Natural killer cell (primary cell): ENCODE measurements around the gene SOX4. TPM values are rescaled to one million over a fixed set of nuclear protein-coding genes. Genes with fewer than 3 reads are reported as not detected.

Experiments used
- ATAC-seq, 3 donors: fragments of 150-1000 bp in 2 of 3; fragments of 200-7000 bp in 1 of 3; cut with Tn5 transposase; 1 replicate in 1 of 3; 2 replicates in 2 of 3; pipeline ENCODE4 v1.10.0; 2021; ENCODE audit warnings: mild to moderate bottlenecking in 2 of 3, moderate library complexity in 2 of 3
- DNase-seq, 2 donors: peaks; one replicate each; pipeline versions ENCODE4 v3.0.0 to v3.0.0-alpha.2; 2013 to 2021; ENCODE audit warnings: mixed read lengths in 1 of 2
- H3K27ac ChIP-seq: one replicate; pipeline ENCODE4 v1.5.1; 2013; ENCODE audit warnings: mild to moderate bottlenecking, low read length
- H3K27me3 ChIP-seq: one replicate; pipeline ENCODE4 v1.6.1; 2013; ENCODE audit warnings: low read length; ENCODE audit not compliant: control insufficient read depth, insufficient read depth
- H3K36me3 ChIP-seq: one replicate; pipeline ENCODE4 v1.6.1; 2013; ENCODE audit warnings: low read length; ENCODE audit not compliant: control insufficient read depth, insufficient read depth
- H3K4me1 ChIP-seq: one replicate; pipeline ENCODE4 v1.6.1; 2013; ENCODE audit warnings: low read length; ENCODE audit not compliant: control insufficient read depth, insufficient read depth
- H3K4me3 ChIP-seq: one replicate; pipeline ENCODE4 v1.5.1; 2013; ENCODE audit warnings: low read length
- H3K9me3 ChIP-seq: one replicate; pipeline ENCODE4 v1.6.1; 2013; ENCODE audit warnings: low read length; ENCODE audit not compliant: control insufficient read depth, insufficient read depth
- H3K27ac Mint-ChIP-seq, 2 donors: one replicate each; pipeline ENCODE4 v1.8.0; 2022; ENCODE audit warnings: mild to moderate bottlenecking in 2 of 2, mixed read lengths in 2 of 2, moderate library complexity in 1 of 2
- H3K27me3 Mint-ChIP-seq, 2 donors: one replicate each; pipeline ENCODE4 v1.8.0; 2022; ENCODE audit warnings: low read depth in 2 of 2, mixed read lengths in 2 of 2
- H3K36me3 Mint-ChIP-seq: one replicate; pipeline ENCODE4 v1.8.0; 2022; ENCODE audit warnings: mixed read lengths
- H3K4me1 Mint-ChIP-seq, 2 donors: one replicate each; pipeline ENCODE4 v1.8.0; 2022; ENCODE audit warnings: mixed read lengths in 2 of 2
- H3K4me3 Mint-ChIP-seq: one replicate; pipeline ENCODE4 v1.8.0; 2022; ENCODE audit warnings: mild to moderate bottlenecking, moderate library complexity, mixed read lengths
- H3K9me3 Mint-ChIP-seq, 2 donors: one replicate each; pipeline ENCODE4 v1.8.0; 2022; ENCODE audit warnings: mixed read lengths in 2 of 2
- CTCF ChIP-seq: fragments of 200-600 bp; IDR thresholded peaks from one replicate; pipeline ENCODE4 v1.8.0; 2022; ENCODE audit warnings: antibody characterized with exemption
- WGBS: methylation state at CpG from one replicate; pipeline ENCODE4 v1.1.7; 2013; ENCODE audit warnings: missing lambda C conversion rate; ENCODE audit not compliant: insufficient coverage; 5-methylcytosine and 5-hydroxymethylcytosine counted together
- intact Hi-C: fragments of 100-400 bp; cut with micrococcal nuclease; formaldehyde crosslinking; loops from one replicate; pipeline ENCODE4 v1.14.2; 2022
- total RNA-seq, 4 donors: library from RNA; stranded (reverse); fragments of 120-200 nt in 1 of 4; gene quantifications; one replicate each; pipeline versions ENCODE4 v1.2.3 to v1.2.4, GENCODE V29; 2013 to 2022

Gene SOX4
- total RNA-seq, 3 donors from 2014 or later (not counting 1 experiment from before 2014, with no cell fraction given), result 4.4 to 7.6 (median 6.4) TPM

GRCh38 chr6:21586740-21587178, 6.8 kb upstream of the SOX4 start:
- 10% methylated on average over 15 of the region's 15 CpGs for WGBS
- Mint-ChIP-seq H3K4me3 (peak overlapping the region; percentile 32), H3K36me3 (no peaks in the 10 kb centered on the region), H3K4me1 (peaks cover 9 to 15% of the 10 kb centered on the region in 2 donors), H3K27me3 (peaks cover 28 to 29% of the 10 kb centered on the region in 2 donors), H3K27ac (no peak overlapping the region), H3K9me3 (peaks cover 0 to 3% of the 10 kb centered on the region in 2 donors)
- DNase-seq (no peak), ATAC-seq (no peak)
- Histone ChIP-seq H3K4me1 (peaks cover 22% of the 10 kb centered on the region), H3K36me3 (no peaks in the 10 kb centered on the region), H3K27ac (no peak overlapping the region), H3K4me3 (peak overlapping the region; percentile 65), H3K9me3 (no peaks in the 10 kb centered on the region), H3K27me3 (peaks cover 4% of the 10 kb centered on the region)
- no peak for TF ChIP-seq CTCF
- intact Hi-C loops, result no loop called here

- ATAC-seq, result peak; percentile 18 to 29 (median 23)
- Mint-ChIP-seq H3K36me3 (no peaks in the 10 kb centered on the region), H3K4me3 (peak overlapping the region; percentile 95), H3K27me3 (peaks cover 27 to 29% of the 10 kb centered on the region in 2 donors), H3K4me1 (peaks cover 9 to 15% of the 10 kb centered on the region in 2 donors), H3K27ac (peak overlapping the region in 1 of 2 donors; percentile 68), H3K9me3 (peaks cover 0 to 3% of the 10 kb centered on the region in 2 donors)
- Histone ChIP-seq H3K9me3 (no peaks in the 10 kb centered on the region), H3K36me3 (no peaks in the 10 kb centered on the region), H3K27ac (no peak overlapping the region), H3K4me1 (peaks cover 22% of the 10 kb centered on the region), H3K27me3 (peaks cover 5% of the 10 kb centered on the region), H3K4me3 (peak overlapping the region; percentile 65)
- TF ChIP-seq CTCF, result no peak
- DNase-seq, result peak; percentile 20 to 43
- intact Hi-C loops, result no loop called here
- under 1% methylated on average over 54 of the region's 54 CpGs for WGBS
Observed at GRCh38 chr6:21587179-21587960, 6.2 kb upstream of the SOX4 start.

GRCh38 chr6:21587961-21588480, 5.5 kb upstream of the SOX4 start:
- H3K36me3 Mint-ChIP-seq, result no peaks in the 10 kb centered on the region
- H3K36me3 ChIP-seq, result no peaks in the 10 kb centered on the region
- peaks cover 6% of the 10 kb centered on the region for H3K27me3 ChIP-seq
- no peak overlapping the region for H3K27ac ChIP-seq
- intact Hi-C loops, result no loop called here
- peak overlapping the region; percentile 65 for H3K4me3 ChIP-seq
- H3K9me3 Mint-ChIP-seq, result no peaks in the 10 kb centered on the region
- no peak for TF ChIP-seq CTCF
- H3K9me3 ChIP-seq, result no peaks in the 10 kb centered on the region
- H3K4me1 Mint-ChIP-seq, result peaks cover 9 to 15% of the 10 kb centered on the region in 2 donors
- ATAC-seq (peak; percentile 33 to 51 (median 46)), DNase-seq (peak in 1 of 2 donors; percentile 50)
- WGBS, result under 1% methylated on average over 39 of the region's 39 CpGs
- H3K27me3 Mint-ChIP-seq, result peaks cover 24 to 29% of the 10 kb centered on the region in 2 donors
- H3K27ac Mint-ChIP-seq, result peak overlapping the region in 1 of 2 donors; percentile 68
- H3K4me1 ChIP-seq, result peaks cover 22% of the 10 kb centered on the region
- peak overlapping the region; percentile 95 for H3K4me3 Mint-ChIP-seq
